HG03575 (cell line): ENCODE measurements around the gene SMPD1.
"Not testable (repeated sequence)": the region's sequence is repeated elsewhere in the genome, so short reads cannot be mapped to it uniquely, and the experiment has no call there.

Experiments used
- ATAC-seq: cut with Tn5 transposase; IDR thresholded peaks from one replicate; pipeline ENCODE4 v1.9.1; 2021; ENCODE audit not compliant: unreplicated experiment, insufficient number of reproducible peaks, low FRiP score; ENCODE audit errors: extremely low read depth

Gene SMPD1

DNA sequence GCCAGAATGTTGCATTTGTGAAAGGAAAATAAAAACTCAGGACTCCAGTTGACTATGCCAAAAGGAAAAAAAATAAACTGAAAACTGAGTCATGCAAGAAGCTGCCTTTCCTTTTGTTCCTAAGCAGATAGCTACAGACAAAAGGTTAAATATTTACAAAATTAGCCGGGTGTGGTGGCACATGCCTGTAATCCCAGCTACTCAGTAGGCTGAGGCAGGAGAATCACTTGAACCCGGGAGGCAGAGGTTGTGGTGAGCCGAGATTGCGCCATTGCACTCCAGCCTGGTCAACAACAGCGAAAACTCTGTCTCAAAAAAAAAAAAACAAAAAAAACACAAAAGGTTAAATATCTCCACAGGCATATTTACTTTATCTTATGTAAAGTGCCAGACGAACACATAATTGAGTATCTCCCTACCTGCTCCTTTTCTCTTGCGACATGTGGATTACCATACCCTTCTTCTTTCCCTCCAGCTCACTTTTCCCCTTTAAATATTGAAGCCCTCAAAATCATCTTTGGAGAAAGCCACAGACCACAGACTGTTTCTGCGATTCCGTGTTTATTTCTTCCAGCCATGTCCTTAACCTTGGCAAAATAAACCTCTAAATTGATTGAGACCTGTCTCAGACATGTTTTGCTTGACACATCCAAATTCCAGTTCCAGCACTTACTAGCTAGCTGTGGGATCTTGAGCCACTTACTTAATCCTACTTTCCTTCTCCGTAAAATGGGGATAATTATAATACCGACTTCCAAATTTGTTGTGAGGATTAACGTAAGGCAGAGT lies 2.3 kb upstream of the SMPD1 start:
- no peak for ATAC-seq

- ATAC-seq, result no peak
Measured at GRCh38 chr11:6388748-6389147, 1.5 kb upstream of the SMPD1 start.

DNA sequence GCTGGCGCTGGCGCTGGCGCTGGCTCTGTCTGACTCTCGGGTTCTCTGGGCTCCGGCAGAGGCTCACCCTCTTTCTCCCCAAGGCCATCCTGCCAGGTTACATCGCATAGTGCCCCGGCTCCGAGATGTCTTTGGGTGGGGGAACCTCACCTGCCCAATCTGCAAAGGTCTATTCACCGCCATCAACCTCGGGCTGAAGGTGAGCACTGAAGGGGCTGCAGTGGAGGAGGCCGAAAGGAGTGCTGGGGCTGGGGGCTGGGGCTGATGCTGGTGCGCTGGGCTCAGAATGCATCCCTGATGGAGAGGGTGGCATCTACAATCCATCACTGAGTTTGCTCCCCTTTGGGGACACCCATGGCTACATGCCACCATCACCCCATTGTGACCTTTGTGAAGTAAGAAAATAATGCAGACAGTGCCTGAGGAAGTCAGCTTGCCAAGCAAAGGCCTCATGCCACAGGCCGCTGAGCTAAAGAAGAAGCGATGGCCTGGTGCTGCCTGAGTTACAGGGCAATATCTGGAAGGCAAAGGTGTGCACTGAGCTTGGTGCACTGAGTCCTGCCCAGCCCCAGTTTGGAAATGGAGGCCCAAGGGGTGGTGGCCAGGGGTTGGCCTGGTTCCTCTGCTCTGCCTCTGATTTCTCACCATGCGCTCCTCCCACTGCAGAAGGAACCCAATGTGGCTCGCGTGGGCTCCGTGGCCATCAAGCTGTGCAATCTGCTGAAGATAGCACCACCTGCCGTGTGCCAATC lies 620 bp downstream of the SMPD1 start:
- ATAC-seq, result no peak

GRCh38 chr11:6391537-6392134 lies 1.4 kb downstream of the SMPD1 start:
- ATAC-seq, result no peak

DNA sequence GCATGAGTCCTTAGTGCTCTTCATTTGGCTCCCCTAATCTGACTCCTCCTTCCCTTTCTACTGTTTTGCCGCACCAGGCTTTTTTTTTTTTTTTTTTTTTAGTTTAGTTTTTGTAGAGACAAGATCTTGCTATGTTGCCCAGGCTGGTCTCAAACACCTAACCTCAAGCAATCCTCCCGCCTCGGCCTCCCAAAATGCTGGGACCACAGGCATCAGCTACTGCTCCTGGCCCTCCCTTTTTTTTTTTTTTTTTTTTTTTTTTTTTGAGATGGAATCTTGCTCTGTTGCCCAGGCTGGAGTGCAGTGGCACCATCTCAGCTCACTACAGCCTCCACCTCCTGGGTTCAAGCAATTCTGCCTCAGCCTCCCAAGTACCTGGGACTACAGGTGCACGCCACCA lies 2.0 kb downstream of the SMPD1 start:
- ATAC-seq, result not testable (repeated sequence)

DNA sequence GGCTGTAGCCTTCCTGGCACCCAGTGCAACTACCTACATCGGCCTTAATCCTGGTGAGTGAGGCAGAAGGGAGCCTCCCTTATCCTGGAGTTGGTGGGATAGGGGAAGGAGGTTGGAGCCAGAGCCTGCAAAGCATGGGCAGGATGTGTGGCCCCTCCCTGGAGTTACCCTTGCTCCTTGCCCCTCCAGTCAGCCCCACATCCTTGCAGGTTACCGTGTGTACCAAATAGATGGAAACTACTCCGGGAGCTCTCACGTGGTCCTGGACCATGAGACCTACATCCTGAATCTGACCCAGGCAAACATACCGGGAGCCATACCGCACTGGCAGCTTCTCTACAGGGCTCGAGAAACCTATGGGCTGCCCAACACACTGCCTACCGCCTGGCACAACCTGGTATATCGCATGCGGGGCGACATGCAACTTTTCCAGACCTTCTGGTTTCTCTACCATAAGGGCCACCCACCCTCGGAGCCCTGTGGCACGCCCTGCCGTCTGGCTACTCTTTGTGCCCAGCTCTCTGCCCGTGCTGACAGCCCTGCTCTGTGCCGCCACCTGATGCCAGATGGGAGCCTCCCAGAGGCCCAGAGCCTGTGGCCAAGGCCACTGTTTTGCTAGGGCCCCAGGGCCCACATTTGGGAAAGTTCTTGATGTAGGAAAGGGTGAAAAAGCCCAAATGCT lies 3.9 kb downstream of the SMPD1 start:
- ATAC-seq, result no peak

DNA sequence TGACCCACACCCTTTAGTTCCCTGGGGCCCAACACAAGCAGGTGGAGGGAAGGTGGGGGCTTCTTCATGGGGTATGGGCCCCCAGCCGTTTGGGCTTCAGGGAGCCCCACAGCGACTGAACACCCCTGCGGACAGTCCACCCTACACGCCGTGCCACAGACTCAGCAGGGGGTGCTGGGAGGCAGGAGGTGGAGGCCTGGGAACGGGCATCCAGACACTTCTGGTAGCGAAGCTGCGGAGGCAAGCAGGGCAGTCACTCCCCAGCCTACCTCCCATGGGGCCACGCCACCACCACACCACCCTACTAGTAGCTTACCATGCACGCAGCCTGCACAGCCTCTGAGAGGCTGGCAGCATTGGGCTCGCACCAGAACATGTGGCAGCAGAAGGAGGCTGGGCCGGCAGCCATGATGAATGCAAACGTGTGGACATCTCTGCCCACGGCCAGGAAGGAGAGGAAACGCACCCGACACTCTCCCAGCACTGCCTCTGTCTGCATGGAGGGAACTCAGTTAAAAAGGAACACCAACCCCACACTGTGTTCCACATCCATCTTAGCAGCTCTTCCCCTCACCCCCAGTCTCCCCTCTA lies 5.3 kb downstream of the SMPD1 start:
- no peak for ATAC-seq

DNA sequence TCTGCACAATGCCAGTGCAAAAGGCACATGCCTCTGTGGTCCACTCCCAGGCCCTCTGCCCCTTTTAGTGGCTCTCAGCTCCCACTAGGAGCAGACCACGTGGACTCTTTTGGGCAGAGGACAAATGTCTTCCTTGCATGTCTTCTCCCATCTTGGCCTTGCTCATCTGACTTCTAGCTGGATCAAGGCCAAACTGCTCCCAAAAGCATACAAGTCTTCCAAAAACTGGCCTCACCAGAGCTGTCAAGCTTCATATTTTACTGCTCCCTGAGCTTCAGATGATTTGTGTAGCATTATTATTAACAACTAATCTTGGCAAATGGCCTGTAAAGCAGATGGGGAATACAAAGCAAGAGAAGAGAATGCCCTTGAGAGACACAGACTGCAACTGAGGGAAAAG lies 6.9 kb downstream of the SMPD1 start:
- ATAC-seq, result no peak

GRCh38 chr11:6397636-6398035 lies 7.4 kb downstream of the SMPD1 start:
- no peak for ATAC-seq

GRCh38 chr11:6400431-6401345 lies 10.4 kb downstream of the SMPD1 start:
- no peak for ATAC-seq

DNA sequence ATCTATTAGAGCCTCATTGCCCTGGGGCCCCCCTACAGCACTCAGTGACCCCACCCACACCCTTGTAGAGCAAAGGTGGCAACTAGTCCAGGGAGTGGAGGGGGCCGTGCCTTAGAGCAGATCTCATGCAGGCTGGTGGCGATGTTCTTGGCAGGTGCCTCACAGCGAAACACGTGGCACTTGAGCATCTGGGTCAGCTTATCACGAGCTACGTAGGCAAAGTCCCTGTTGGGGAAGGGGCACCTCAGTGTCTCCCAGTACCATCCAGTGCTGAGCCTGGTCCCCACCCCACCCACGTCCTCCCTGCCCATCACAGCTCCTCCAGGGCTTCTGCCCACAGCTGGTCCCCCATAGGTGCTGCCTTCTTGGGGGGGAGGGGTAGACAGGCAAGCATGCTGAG lies 11.2 kb downstream of the SMPD1 start:
- ATAC-seq, result no peak

- ATAC-seq, result no peak
Measured at GRCh38 chr11:6402061-6402470, 11.8 kb downstream of the SMPD1 start.

DNA sequence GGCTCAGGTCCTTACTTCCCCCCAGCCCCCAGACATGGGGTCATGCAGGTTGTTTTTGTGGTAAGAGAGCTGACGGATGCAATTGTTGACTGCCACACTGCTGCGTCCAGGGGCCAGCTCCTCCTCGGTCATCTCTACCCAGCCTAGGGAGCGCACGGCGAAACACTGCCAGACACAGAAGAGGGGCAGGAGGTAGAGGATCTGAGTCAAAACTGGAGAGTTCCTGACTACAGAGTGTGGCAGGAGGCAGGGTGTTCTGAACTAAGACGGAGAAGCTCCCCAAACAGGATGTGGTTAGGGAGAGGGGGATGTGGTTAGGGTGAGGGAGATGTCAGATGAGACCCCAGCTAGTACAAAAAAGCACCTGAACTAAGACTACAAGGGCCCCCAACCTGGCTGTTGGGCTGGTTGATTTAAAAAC lies 12.3 kb downstream of the SMPD1 start:
- peak; percentile 95 for ATAC-seq

- ATAC-seq, result no peak
Measured at GRCh38 chr11:6403539-6403938, 13.3 kb downstream of the SMPD1 start.

DNA sequence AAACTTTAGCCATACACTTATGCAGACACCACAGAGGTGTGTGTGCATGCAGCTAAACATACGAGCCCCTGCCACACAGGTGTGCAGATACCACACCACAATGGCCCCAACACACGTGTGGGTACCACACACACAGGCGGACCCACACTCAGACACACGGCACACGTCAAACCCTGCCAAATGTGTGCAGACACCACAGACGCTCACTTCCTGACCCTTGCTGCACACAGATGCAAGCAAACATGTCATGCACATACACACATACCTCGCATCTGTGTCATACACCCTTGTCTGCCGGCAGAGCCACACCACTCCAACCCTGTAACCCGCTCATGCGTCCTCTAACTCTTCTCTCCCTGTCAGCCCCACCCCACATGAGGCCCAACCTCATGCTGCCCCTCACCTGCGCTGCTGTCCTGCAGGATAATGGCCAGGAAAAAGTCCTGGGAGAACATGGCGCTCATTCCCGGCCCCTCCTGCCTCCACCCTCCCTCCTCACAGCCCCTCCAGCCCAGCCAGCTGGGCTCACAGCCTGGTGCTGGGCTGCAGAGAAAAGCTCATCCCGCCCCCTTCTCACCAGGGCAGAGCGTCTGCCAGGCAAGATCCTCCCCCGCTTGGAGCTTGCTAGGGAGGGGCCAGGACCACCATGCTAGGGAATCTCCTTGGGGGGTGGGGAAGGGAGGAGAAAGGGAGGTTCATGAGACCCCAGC lies 14.2 kb downstream of the SMPD1 start:
- ATAC-seq, result no peak

- no peak for ATAC-seq
Measured at GRCh38 chr11:6405052-6405667, 14.9 kb downstream of the SMPD1 start.

DNA sequence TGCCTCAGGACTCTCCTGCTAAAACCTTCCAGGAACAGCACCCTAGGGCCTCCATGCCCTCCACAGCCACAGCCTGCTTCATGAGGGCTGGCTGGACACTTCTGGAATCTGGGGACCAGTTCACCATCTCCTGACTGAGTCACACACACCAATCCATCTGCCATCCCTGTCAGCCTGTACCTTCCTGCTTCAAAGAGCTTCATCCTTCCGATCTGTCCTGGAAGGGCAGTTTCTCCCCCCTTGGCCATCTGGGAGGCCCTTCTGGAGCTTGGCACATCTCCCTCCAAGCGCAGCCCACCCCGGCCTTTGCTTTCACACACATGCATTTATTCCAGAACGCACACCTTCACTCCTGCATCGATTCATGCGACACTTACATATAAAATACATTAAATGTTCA lies 15.6 kb downstream of the SMPD1 start:
- ATAC-seq, result no peak
